Heart left ventricle (tissue), 16 donors: Measurements from ENCODE around the gene NDRG4. TPM values are rescaled to one million over a fixed set of nuclear protein-coding genes. Genes with fewer than 3 reads are reported as not detected.

Source experiments
- ATAC-seq, 4 donors: fragments of 200-7000 bp; cut with Tn5 transposase; one replicate each; pipeline ENCODE4 v1.9.1; 2020 to 2022; ENCODE audit warnings: moderate library complexity in 4 of 4, mild to moderate bottlenecking in 3 of 4, moderate number of reproducible peaks in 1 of 4
- DNase-seq, 5 donors: peaks; one replicate each; pipeline ENCODE4 v3.0.0-alpha.2; 2020
- H3K27ac ChIP-seq, 12 donors: fragments of 200-600 bp; sonication (generic) in 4 of 12; one replicate each; pipeline versions ENCODE4 v1.5.0 to v1.8.0; 2016 to 2022; ENCODE audit warnings: mild to moderate bottlenecking in 2 of 12
- H3K27me3 ChIP-seq, 9 donors: fragments of 200-600 bp; sonication (generic) in 2 of 9; one replicate each; pipeline versions ENCODE4 v1.5.1 to v1.8.0; 2016 to 2022; ENCODE audit warnings: mild to moderate bottlenecking in 3 of 9
- H3K36me3 ChIP-seq, 9 donors: fragments of 200-600 bp; sonication (generic) in 2 of 9; one replicate each; pipeline versions ENCODE4 v1.5.0 to v1.8.0; 2018 to 2022; ENCODE audit warnings: mild to moderate bottlenecking in 2 of 9
- H3K4me1 ChIP-seq, 12 donors: fragments of 200-600 bp; sonication (generic) in 4 of 12; one replicate each; pipeline versions ENCODE4 v1.5.0 to v1.8.0; 2016 to 2022; ENCODE audit warnings: mild to moderate bottlenecking in 3 of 12
- H3K4me3 ChIP-seq, 12 donors: fragments of 200-600 bp; sonication (generic) in 4 of 12; one replicate each; pipeline versions ENCODE4 v1.5.0 to v1.8.0; 2017 to 2022; ENCODE audit warnings: mild to moderate bottlenecking in 9 of 12, moderate library complexity in 4 of 12
- H3K9me3 ChIP-seq, 12 donors: fragments of 200-600 bp; sonication (generic) in 4 of 12; one replicate each; pipeline versions ENCODE4 v1.5.0 to v1.8.0; 2016 to 2022; ENCODE audit warnings: mild to moderate bottlenecking in 1 of 12
- CTCF ChIP-seq, 12 donors: fragments of 200-600 bp; sonication (generic) in 4 of 12; IDR thresholded peaks; one replicate each; pipeline versions ENCODE4 v1.5.0 to v1.8.0; 2018 to 2022; ENCODE audit warnings: antibody characterized with exemption in 12 of 12, mild to moderate bottlenecking in 5 of 12
- POLR2A ChIP-seq, 2 donors: fragments of 450-650 bp; IDR thresholded peaks; one replicate each; pipeline ENCODE4 v1.6.1; 2017; ENCODE audit warnings: antibody characterized with exemption in 2 of 2, mild to moderate bottlenecking in 2 of 2, moderate library complexity in 2 of 2
- WGBS, 4 donors: extraction: QIAGEN DNeasy Blood & Tissue Kit in 2 of 4; methylation state at CpG; one replicate each; pipeline versions ENCODE4 v1.1.5 to v1.1.7; 2013 to 2018; 5-methylcytosine and 5-hydroxymethylcytosine counted together
- intact Hi-C, 10 donors: fragments of 100-400 bp; cut with DNase I; formaldehyde crosslinking; loops; one replicate each; pipeline versions ENCODE4 v1.11.1 to v1.14.2; 2022
- polyA plus RNA-seq, 2 donors: library from polyadenylated mRNA; stranded (reverse); fragments of 200-250 nt; gene quantifications; one replicate each; pipeline ENCODE4 v1.2.3, GENCODE V29; 2013
- total RNA-seq, 9 donors: library from RNA; depleted of rRNA in 2 of 9; stranded (reverse); fragments of >200 nt in 2 of 9; fragmentation: NEBNext Ultra II Directional in 3 of 9; extraction: Animal tissue kit (Norgen Biotek cat#: 25700) in 3 of 9; gene quantifications; one replicate each; pipeline versions ENCODE4 v1.1.0 to v1.2.4, GENCODE V29; 2016 to 2023
- donor health status: ischemic (EF 13 %, LVEDD 7.1; RV severe dilation, severe dysfunction).
- donor health status: healthy with polysubstance abuse.
- donor health status: DM: no; HTN: yes; CAD: no.
- donor health status: DM: no; HTN: no; CAD: no.
- donor health status: ischemic (EF 25% LVEDD 6.9; RV normal size, moderate dysfunction).
- donor health status: ischemic (EF 25% LVEDD 5.7; RV mildly dilated, moderate dysfunction).
- donor health status: healthy.
- donor health status: DM: yes; HTN: yes; CAD: no.
- donor health status: ischemic (EF 35%, LVEDD 5.7; RV mildly dilated, moderate dysfunction).
- donor health status: nonischemic (EF 11% LVEDD 7.7; RV severe dilation, severe dysfunction).
- donor health status: DM: yes; HTN: yes; CAD: no.
- donor health status: PGD.
- donor health status: ischemic (EF 29% LVEDD 5.4; RV normal size, mild dysfunction).
- donor health status: nonischemic (EF 23%, LVEDD 6.1; RV moderate dilation, normal function).

The NDRG4 gene
- total and polyA plus RNA-seq, 11 donors = 294 to 1,429 (median 742) TPM

- Histone ChIP-seq H3K4me3 (peak overlapping the region in 8 of 12 donors; percentile 2 to 30 (median 20)), H3K27ac (peak overlapping the region in 7 of 12 donors; percentile 8 to 56 (median 34)), H3K36me3 (peaks cover 0 to 37% (median 10%) of the 10 kb centered on the region in 9 donors), H3K27me3 (peaks cover 0 to 16% (median 0%) of the 10 kb centered on the region in 9 donors), H3K9me3 (no peaks in the 10 kb centered on the region), H3K4me1 (peaks cover 0 to 47% (median 7%) of the 10 kb centered on the region in 12 donors)
- WGBS, 4 donors = 50 to 68% (median 60%) methylated on average over 28 to 42 of the region's 42 CpGs
- peak in 3 of 4 donors; percentile 1 to 11 (median 7) for ATAC-seq
- peak in 1 of 5 donors; percentile 20 for DNase-seq
- intact Hi-C loops = no loop called here
- TF ChIP-seq POLR2A (IDR thresholded peaks at IDR 0.05) (no peak), CTCF (IDR thresholded peaks at IDR 0.05) (no peak)
These were observed 1.5 kb downstream of the NDRG4 start for GRCh38 chr16:58501242-58502131.

- peak overlapping the region in 1 of 12 donors; percentile 2 for H3K27ac ChIP-seq
- peaks cover 0 to 16% (median 0%) of the 10 kb centered on the region in 9 donors for H3K27me3 ChIP-seq
- ATAC-seq = no peak
- DNase-seq = peak in 1 of 5 donors; percentile 6
- intact Hi-C loops = no loop called here
- no peaks in the 10 kb centered on the region for H3K9me3 ChIP-seq
- TF ChIP-seq POLR2A (IDR thresholded peaks at IDR 0.05) = no peak
- no peak for TF ChIP-seq CTCF (IDR thresholded peaks at IDR 0.05)
- H3K4me1 ChIP-seq = peaks cover 0 to 39% (median 6%) of the 10 kb centered on the region in 12 donors
- 72 to 87% (median 80%) methylated on average over 8 of the region's 8 CpGs for WGBS, 4 donors
- H3K4me3 ChIP-seq = no peak overlapping the region
- H3K36me3 ChIP-seq = peaks cover 0 to 46% (median 19%) of the 10 kb centered on the region in 9 donors
These were observed 2.4 kb downstream of the NDRG4 start for GRCh38 chr16:58502217-58502921.

GRCh38 chr16:58503166-58503862 lies 3.4 kb downstream of the NDRG4 start:
- Histone ChIP-seq H3K27me3 (peaks cover 0 to 16% (median 0%) of the 10 kb centered on the region in 9 donors), H3K36me3 (peaks cover 0 to 51% (median 20%) of the 10 kb centered on the region in 9 donors), H3K27ac (no peak overlapping the region), H3K4me1 (peaks cover 0 to 31% (median 5%) of the 10 kb centered on the region in 12 donors), H3K4me3 (no peak overlapping the region), H3K9me3 (no peaks in the 10 kb centered on the region)
- TF ChIP-seq POLR2A (IDR thresholded peaks at IDR 0.05) (no peak), CTCF (IDR thresholded peaks at IDR 0.05) (no peak)
- DNase-seq (peak in 1 of 5 donors; percentile 8), ATAC-seq (no peak)
- 86 to 91% (median 88%) methylated on average over 14 of the region's 14 CpGs for WGBS, 4 donors
- intact Hi-C loops = no loop called here
